ENCODE data around the gene NNAT. TPM values are rescaled to one million over a fixed set of nuclear protein-coding genes. Genes with fewer than 3 reads are reported as not detected.
"Not testable (repeated sequence)": the region's sequence is repeated elsewhere in the genome, so short reads cannot be mapped to it uniquely, and the experiment has no call there.

The NNAT gene
- total and polyA plus RNA-seq, 2 donors, result 31.4 to 61.2 TPM

GRCh38 chr20:37547912-37548311 is 26.9 kb downstream of the NNAT start:
- no peak overlapping the region for H3K27ac ChIP-seq (ENCODE audit: low read depth)
- no peak overlapping the region for H3K4me3 ChIP-seq (ENCODE audit: low read depth, low read length)
- no peak for DNase-seq (ENCODE audit: extremely low spot score)
- no peaks in the 10 kb centered on the region for H3K36me3 ChIP-seq (ENCODE audit: insufficient read depth)
- no peaks in the 10 kb centered on the region for H3K4me1 ChIP-seq (ENCODE audit: insufficient read depth)

GRCh38 chr20:37550101-37550920 is 29.3 kb downstream of the NNAT start:
- not testable (repeated sequence) for H3K36me3 ChIP-seq (ENCODE audit: insufficient read depth)

GRCh38 chr20:37551660-37552059 is 30.6 kb downstream of the NNAT start:
- DNase-seq (ENCODE audit: extremely low spot score); H3K4me1 ChIP-seq (ENCODE audit: insufficient read depth): not testable (repeated sequence)
- 73% methylated on average over 2 of the region's 2 CpGs for WGBS

More at GRCh38 chr20:37550101-37550920, 29.3 kb downstream of the NNAT start:
- 60% methylated on average over 16 of the region's 16 CpGs for WGBS
- H3K27ac ChIP-seq (ENCODE audit: low read depth); DNase-seq (ENCODE audit: extremely low spot score); H3K4me1 ChIP-seq (ENCODE audit: insufficient read depth); H3K4me3 ChIP-seq (ENCODE audit: low read depth, low read length): not testable (repeated sequence)

GRCh38 chr20:37552415-37552814 is 31.4 kb downstream of the NNAT start:
- DNase-seq (ENCODE audit: extremely low spot score), result no peak
- WGBS, result 57% methylated on average over 1 of the region's 1 CpG
- Histone ChIP-seq H3K27ac (ENCODE audit: low read depth) (no peak overlapping the region), H3K4me3 (ENCODE audit: low read depth, low read length) (no peak overlapping the region), H3K4me1 (ENCODE audit: insufficient read depth) (no peaks in the 10 kb centered on the region), H3K36me3 (ENCODE audit: insufficient read depth) (no peaks in the 10 kb centered on the region)

More at GRCh38 chr20:37551660-37552059, 30.6 kb downstream of the NNAT start:
- not testable (repeated sequence) for H3K27ac ChIP-seq (ENCODE audit: low read depth); H3K36me3 ChIP-seq (ENCODE audit: insufficient read depth); H3K4me3 ChIP-seq (ENCODE audit: low read depth, low read length)

GRCh38 chr20:37554721-37555298 is 33.8 kb downstream of the NNAT start:
- not testable (repeated sequence) for H3K4me3 ChIP-seq (ENCODE audit: low read depth, low read length); H3K36me3 ChIP-seq (ENCODE audit: insufficient read depth); DNase-seq (ENCODE audit: extremely low spot score); H3K27ac ChIP-seq (ENCODE audit: low read depth); H3K4me1 ChIP-seq (ENCODE audit: insufficient read depth)
- WGBS, result 62% methylated on average over 13 of the region's 13 CpGs

- no peak overlapping the region for H3K27ac ChIP-seq (ENCODE audit: low read depth)
- 90% methylated on average over 6 of the region's 6 CpGs for WGBS
- no peak for DNase-seq (ENCODE audit: extremely low spot score)
- no peaks in the 10 kb centered on the region for H3K4me1 ChIP-seq (ENCODE audit: insufficient read depth)
- H3K4me3 ChIP-seq (ENCODE audit: low read depth, low read length), result no peak overlapping the region
- H3K36me3 ChIP-seq (ENCODE audit: insufficient read depth), result no peaks in the 10 kb centered on the region
These were observed 35.5 kb downstream of the NNAT start for GRCh38 chr20:37556538-37556937.

GRCh38 chr20:37558306-37558705 is 37.3 kb downstream of the NNAT start:
- H3K27ac ChIP-seq (ENCODE audit: low read depth), result no peak overlapping the region
- H3K4me3 ChIP-seq (ENCODE audit: low read depth, low read length), result no peak overlapping the region
- no peak for DNase-seq (ENCODE audit: extremely low spot score)
- no peaks in the 10 kb centered on the region for H3K36me3 ChIP-seq (ENCODE audit: insufficient read depth)
- no peaks in the 10 kb centered on the region for H3K4me1 ChIP-seq (ENCODE audit: insufficient read depth)
- WGBS, result 73% methylated on average over 4 of the region's 4 CpGs

- no peaks in the 10 kb centered on the region for H3K36me3 ChIP-seq (ENCODE audit: insufficient read depth)
- 80% methylated on average over 4 of the region's 4 CpGs for WGBS
- H3K4me3 ChIP-seq (ENCODE audit: low read depth, low read length), result no peak overlapping the region
- DNase-seq (ENCODE audit: extremely low spot score), result no peak
- no peak overlapping the region for H3K27ac ChIP-seq (ENCODE audit: low read depth)
- H3K4me1 ChIP-seq (ENCODE audit: insufficient read depth), result no peaks in the 10 kb centered on the region
These were observed 37.7 kb downstream of the NNAT start for GRCh38 chr20:37558779-37559178.

- no peak for DNase-seq (ENCODE audit: extremely low spot score)
- 88% methylated on average over 11 of the region's 11 CpGs for WGBS
- Histone ChIP-seq H3K36me3 (ENCODE audit: insufficient read depth) (no peaks in the 10 kb centered on the region), H3K27ac (ENCODE audit: low read depth) (no peak overlapping the region), H3K4me3 (ENCODE audit: low read depth, low read length) (no peak overlapping the region), H3K4me1 (ENCODE audit: insufficient read depth) (no peaks in the 10 kb centered on the region)
These were observed 38.4 kb downstream of the NNAT start for GRCh38 chr20:37559312-37560027.

- Histone ChIP-seq H3K4me3 (ENCODE audit: low read depth, low read length) (no peak overlapping the region), H3K36me3 (ENCODE audit: insufficient read depth) (no peaks in the 10 kb centered on the region), H3K27ac (ENCODE audit: low read depth) (no peak overlapping the region), H3K4me1 (ENCODE audit: insufficient read depth) (no peaks in the 10 kb centered on the region)
- 72% methylated on average over 4 of the region's 4 CpGs for WGBS
- no peak for DNase-seq (ENCODE audit: extremely low spot score)
These were observed 39.6 kb downstream of the NNAT start for GRCh38 chr20:37560629-37561028.

GRCh38 chr20:37562695-37563480 is 41.8 kb downstream of the NNAT start:
- no peak overlapping the region for H3K4me3 ChIP-seq (ENCODE audit: low read depth, low read length)
- WGBS, result 59% methylated on average over 3 of the region's 3 CpGs
- H3K27ac ChIP-seq (ENCODE audit: low read depth), result no peak overlapping the region
- H3K4me1 ChIP-seq (ENCODE audit: insufficient read depth), result no peaks in the 10 kb centered on the region
- DNase-seq (ENCODE audit: extremely low spot score), result no peak
- H3K36me3 ChIP-seq (ENCODE audit: insufficient read depth), result no peaks in the 10 kb centered on the region

- WGBS, result 31% methylated on average over 19 of the region's 19 CpGs
- no peak for DNase-seq (ENCODE audit: extremely low spot score)
- Histone ChIP-seq H3K36me3 (ENCODE audit: insufficient read depth) (no peaks in the 10 kb centered on the region), H3K4me1 (ENCODE audit: insufficient read depth) (no peaks in the 10 kb centered on the region), H3K4me3 (ENCODE audit: low read depth, low read length) (no peak overlapping the region), H3K27ac (ENCODE audit: low read depth) (no peak overlapping the region)
These were observed 43.0 kb downstream of the NNAT start for GRCh38 chr20:37564016-37564387.

GRCh38 chr20:37564388-37565133 is 43.5 kb downstream of the NNAT start:
- 12% methylated on average over 34 of the region's 34 CpGs for WGBS
- no peaks in the 10 kb centered on the region for H3K4me1 ChIP-seq (ENCODE audit: insufficient read depth)
- H3K4me3 ChIP-seq (ENCODE audit: low read depth, low read length), result no peak overlapping the region
- H3K36me3 ChIP-seq (ENCODE audit: insufficient read depth), result no peaks in the 10 kb centered on the region
- no peak for DNase-seq (ENCODE audit: extremely low spot score)
- H3K27ac ChIP-seq (ENCODE audit: low read depth), result no peak overlapping the region
